ENCODE measurements around the gene DCDC1.
"Not testable (repeated sequence)": the region's sequence is repeated elsewhere in the genome, so short reads cannot be mapped to it uniquely, and the experiment has no call there.

Gene DCDC1

GRCh38 chr11:31325160-31325559 lies 44.4 kb downstream of the DCDC1 start:
- no peak for DNase-seq

DNA sequence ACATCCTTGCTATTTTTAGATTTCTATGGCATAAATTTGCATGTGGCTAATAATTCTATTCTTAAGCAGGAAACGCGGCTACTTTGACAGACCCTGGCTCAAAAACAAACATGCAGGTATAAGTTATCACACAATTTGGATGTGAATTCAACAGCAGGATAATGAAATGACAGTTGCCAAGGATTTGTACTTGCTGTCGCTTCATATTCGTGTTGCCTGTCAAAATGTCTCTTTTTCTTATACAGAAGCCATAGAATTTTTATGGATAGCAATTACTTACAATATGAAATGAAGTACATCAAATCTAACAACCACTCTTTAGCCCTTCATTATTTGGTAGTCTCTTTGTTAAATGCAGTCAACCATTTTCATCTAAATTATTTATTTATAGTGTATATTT lies 46.4 kb downstream of the DCDC1 start:
- DNase-seq = no peak

GRCh38 chr11:31321494-31321893 lies 48.0 kb downstream of the DCDC1 start:
- not testable (repeated sequence) for DNase-seq

DNA sequence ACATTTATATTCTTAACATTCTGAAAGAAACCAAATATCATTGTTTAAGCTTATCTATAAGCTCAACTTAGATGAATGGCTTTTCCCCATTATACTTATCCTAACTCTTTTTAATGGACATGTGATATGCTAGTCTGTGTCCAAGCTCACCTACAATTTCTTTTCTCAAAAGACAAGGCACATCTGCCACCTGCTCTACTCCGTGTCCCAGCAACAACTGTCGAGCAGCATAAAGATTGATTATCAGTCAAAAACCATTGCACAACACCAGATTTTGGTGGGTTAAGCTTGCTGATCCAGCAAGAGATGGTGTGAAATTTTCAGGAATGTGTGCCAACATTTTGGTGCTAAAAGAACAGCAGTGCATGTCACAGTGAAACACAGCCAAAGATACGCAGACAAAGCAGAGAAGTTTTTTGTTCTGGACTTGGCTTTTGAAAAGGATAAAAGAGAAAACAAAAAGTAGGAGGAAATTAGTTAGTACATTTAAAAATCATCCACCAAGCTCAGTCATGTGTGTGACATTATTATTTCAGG lies 65.8 kb downstream of the DCDC1 start:
- no peak for DNase-seq

GRCh38 chr11:31301549-31302510 lies 67.7 kb downstream of the DCDC1 start:
- no peak for DNase-seq

DNA sequence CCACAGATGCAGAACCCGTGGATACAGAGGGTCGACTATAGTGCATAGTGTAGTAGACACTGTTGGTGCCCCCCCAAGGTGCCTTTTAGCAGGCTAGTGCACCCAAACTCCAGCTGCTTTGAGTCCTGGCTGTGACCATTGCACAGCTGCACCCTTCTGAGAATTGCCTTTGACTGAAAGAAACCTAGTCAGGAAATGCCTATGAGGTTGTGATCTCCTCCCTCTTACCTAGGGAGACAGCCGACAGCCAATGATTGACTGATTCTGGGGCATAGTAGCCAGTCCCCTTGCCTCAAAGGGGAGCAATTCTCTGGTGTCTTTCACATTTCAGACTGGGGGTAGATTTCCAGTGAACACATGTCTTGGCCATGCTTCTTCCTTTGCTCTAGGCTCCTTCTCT lies 74.2 kb downstream of the DCDC1 start:
- no peak for DNase-seq

DNA sequence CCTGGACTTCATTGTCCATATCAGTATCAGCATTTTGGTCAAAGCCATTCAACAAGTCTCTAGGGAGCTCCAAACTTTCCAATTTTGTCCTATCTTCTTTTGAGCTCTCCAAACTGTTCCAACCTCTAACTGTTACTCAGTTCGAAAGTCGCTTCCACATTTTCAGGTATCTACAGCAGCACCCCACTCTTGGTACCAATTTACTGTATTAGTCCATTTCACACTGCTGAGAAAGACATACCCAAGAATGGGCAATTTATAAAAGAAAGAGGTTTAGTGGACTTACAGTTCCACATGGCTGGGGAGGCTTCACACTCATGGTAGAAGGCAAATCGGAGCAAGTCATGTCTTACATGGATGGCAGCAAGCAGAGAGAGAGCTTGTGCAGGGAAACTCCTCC lies 96.0 kb downstream of the DCDC1 start:
- not testable (repeated sequence) for DNase-seq

- DNase-seq = no peak
Observed at GRCh38 chr11:31267720-31268119, 101.8 kb downstream of the DCDC1 start.

DNA sequence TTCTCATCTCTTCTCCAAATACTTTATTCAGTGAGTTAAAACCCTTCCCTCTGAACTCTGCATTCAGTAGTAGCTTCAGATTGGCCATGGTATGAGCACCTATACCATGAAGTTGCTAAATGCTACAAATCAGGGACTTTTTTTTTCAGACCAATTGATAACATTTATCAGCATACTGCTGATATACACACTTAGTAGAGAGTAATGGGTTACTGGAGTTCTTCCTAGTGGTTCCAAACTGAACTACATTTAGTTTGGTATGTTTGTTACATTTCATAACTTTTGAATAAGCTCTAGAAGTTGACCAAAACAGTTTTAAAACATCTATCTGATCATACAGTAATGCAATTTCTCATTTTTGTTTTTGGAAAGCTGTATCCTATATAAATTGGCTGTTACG lies 104.7 kb downstream of the DCDC1 start:
- DNase-seq = no peak

DNA sequence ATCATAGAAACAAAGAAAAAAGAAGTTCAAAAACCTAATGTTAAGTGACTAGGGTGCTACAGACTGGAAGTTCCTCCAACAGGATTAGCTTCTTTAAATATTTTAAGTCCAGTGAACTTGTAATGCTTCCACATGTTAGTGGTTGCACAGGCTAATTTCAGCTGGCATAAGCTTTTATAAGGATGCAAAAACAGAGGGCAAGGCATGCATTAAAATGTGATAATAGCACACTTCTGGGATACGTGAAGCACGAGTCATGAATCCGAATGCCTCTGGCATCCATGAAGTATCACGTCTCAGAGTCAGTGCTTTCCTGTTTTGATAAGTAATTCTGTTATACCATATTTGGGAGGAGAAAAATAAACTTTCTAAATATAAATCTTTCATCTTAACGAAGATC lies 106.8 kb downstream of the DCDC1 start:
- no peak for DNase-seq

GRCh38 chr11:31259797-31260196 lies 109.7 kb downstream of the DCDC1 start:
- DNase-seq = no peak

DNA sequence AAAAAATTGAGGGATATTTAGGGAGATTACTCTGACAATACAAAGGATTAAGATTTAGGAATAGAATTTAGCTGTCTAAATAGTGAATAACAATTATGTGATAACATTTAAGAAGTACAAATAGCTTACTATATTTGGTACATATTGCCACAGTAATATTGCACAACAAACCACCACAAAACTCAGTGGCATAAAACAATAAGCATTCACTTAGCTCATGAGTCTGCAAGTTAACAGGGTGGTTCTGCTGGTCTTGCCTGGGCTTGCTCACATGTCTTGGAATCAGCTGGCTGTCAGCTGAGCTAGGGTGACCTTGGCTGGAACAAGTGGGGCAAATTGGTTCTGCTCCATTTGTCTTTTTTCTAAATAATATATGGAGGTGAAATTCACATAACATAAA lies 115.1 kb downstream of the DCDC1 start:
- no peak for DNase-seq

GRCh38 chr11:31248768-31249167 lies 120.8 kb downstream of the DCDC1 start:
- DNase-seq = no peak

- no peak for DNase-seq
Observed at GRCh38 chr11:31247321-31247720, 122.2 kb downstream of the DCDC1 start.

GRCh38 chr11:31246451-31247165 lies 122.9 kb downstream of the DCDC1 start:
- no peak for DNase-seq

DNA sequence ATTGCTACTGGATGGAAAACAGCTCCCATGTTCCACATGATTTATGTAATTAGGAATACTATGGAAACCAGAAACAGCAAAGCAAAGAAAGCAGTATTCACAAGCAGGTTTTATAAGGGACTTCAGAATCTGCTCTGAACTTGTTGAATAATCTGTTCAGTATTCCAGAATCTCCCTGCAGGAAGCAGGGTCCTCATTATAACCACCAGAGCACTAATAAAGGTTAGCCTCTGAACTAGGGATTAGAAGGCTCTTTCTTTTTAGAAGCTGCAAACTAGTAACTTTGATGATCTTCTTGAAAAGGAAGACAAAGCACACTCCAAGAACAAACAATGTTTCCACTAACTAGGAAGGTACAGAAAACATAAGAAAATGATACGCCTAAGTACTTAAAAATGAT lies 125.8 kb downstream of the DCDC1 start:
- no peak for DNase-seq

- DNase-seq = peak; percentile 26 to 29
Observed at GRCh38 chr11:31240340-31240904, 129.1 kb downstream of the DCDC1 start.

DNA sequence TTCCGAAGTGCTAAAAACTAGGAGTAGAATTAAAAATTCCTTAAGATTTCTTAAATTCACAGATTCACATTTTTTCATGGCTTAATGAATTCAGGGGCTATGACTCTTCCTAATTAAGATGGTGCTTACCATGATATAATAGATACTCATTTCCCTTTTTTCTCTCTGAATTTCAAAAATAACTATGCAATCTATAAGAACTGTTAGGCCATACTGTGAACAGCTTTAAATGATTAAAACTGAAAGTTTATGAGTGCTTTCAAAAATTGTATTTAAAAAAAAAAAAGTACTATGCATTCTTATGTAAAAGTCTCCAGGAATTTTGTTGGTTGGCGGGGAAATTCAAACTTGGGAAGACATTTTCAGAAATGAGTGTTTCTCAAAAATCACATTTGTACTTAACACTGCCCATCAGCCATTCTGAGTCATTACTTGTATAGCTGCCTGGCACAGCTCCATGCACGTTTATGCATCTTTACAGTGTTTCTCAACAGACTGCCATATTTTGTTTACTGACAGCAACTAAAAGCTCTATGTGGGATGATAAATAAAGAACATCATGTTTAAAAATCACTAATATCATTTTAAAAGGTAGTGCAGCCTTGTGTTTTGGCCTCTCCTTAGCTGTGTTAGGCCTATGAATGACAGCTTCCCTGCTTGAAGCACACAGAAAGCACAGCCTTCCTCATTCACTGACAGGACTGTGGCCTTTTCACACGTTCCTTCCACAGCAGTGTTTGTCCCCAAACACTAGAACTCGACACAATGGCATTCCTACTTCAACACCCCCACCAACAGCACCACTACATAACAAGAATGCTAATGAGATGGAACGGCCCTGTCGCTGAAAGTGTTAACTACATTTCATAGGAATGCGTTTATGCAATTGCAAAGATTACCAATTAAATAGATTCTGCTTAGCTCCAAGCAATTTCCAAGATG lies 131.4 kb downstream of the DCDC1 start:
- DNase-seq = no peak

- DNase-seq = no peak
Observed at GRCh38 chr11:31236143-31236542, 133.4 kb downstream of the DCDC1 start.

GRCh38 chr11:31233425-31233824 lies 136.1 kb downstream of the DCDC1 start:
- DNase-seq = no peak

GRCh38 chr11:31231601-31232000 lies 137.9 kb downstream of the DCDC1 start:
- DNase-seq = no peak

DNA sequence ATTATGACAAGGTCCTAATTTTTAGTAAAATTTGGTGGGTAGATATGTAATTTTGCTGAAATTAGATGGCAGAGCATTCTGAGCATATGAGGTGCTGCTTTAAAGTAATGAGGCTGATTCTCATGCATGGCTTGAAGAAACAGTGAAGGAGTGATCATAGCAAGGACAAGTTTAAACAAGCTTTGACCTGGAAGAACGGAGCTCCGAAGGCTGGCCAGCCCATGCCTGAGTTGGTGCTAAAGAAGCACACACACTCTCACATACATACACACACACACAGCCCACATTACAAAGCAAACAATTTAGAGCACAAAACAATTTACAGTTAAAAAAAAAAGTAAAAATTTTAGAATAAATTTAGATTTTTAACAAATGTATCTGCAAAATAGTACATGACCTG lies 150.7 kb downstream of the DCDC1 start:
- no peak for DNase-seq
